NCI-H1092 (cell line): ENCODE data around the gene URI1.

Experiments
- DNase-seq: peaks from one replicate; lab custom pipeline; 2025; lab: John Stamatoyannopoulos, UW

Gene URI1

DNA sequence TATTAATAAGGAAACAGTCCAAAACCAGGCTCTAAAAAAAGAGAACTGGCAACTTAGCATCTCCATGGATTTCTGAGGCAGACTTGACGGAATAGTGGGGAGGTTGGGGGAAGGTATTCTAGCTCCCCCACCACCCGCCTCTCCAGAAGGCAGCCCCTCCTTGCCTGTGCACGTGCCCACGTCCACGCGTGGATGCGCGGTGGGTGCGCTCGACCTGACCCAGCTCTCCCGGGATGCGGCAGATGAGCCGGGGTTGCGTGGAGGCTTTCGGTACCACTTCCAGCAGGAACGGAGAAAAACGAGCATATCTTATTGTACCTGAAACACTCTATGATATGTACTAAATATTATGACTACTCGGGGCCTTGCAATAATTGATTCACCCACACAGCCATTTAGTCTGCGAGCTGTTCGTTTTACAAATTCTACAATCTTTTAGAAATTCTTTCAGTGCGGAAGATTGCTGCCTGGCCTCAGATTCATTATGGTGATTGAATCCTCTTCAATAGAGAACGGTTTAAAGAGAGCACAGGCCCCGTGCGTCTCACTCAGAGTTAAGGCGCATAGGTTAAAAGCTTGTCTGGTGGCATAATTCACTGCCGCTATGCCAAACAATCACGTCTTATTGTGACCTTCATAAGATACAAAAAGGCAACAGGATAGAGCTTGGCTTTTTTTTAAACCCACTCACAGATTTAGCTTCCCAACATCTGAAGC lies 117.9 kb downstream of the URI1 start:
- no peak for DNase-seq

DNA sequence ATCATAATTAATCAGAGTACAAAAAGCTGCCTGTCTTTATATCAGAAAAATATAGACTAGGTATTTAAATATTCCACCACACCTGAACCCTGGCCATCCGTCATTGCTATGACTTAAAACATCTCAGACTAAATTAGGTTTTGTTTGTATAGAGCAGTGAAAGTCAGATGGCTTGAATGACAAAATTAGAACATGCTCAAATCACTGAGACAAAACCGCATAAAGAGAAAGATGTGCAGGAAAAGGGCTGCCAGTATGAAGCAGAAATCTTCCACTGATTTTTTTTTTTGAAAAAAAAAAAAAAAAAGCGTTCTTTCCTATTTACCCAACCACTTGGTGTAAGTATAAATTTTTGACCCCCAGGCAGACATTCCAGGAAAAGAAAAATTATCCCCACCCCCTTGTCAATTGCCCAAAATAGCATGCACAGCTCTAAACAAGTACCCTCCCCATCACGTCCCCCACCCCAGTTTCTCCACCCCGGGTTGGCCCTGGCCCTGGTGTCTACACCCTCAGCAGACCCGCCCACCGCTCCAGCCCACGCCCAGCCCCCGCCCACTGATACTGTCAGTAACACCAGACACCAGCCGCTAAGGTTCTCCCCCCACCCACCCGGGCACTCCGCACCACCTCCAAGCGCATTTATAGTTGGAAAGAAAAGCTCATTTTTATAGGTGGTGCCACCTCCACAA lies 118.6 kb downstream of the URI1 start:
- DNase-seq = no peak

DNA sequence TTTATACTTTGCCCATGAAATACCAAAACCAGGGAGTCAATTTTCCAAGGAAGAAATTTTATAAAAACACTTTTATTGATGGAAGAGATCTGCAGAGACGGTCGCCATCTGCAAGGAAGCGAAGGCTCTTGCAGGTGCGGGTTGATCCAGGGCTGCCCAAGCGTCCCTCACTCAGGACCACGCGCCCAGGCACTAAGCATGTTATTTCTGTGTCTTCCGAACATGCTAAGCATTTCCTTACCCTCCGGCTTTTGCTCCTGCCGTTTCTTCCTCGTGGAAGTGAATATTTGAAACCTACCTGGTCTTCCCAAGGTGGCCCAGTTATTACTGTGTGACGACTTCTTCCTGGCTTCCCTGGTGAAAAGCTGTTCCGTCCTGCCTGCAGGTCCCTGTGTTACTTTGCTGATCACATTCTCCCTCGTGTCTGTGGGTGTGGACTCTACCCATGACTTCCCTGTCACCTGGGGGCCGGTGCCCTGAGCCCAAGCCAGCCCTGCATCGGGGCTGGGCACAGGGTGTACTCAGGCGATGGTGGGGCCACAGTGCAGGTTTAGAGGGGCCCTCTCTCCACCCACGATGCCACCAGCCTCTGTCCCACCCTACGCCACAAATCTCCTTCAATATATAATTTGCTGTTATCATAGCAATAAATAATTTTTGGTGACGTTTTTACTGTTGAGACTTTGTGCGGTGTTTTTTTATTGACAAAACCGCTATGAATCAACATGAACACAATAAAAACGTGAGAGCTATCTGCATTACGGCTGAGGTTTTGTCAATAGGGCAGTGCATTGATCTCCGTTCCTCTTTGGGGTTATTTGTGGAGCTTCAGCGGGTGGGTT lies 119.4 kb downstream of the URI1 start:
- DNase-seq = no peak

DNA sequence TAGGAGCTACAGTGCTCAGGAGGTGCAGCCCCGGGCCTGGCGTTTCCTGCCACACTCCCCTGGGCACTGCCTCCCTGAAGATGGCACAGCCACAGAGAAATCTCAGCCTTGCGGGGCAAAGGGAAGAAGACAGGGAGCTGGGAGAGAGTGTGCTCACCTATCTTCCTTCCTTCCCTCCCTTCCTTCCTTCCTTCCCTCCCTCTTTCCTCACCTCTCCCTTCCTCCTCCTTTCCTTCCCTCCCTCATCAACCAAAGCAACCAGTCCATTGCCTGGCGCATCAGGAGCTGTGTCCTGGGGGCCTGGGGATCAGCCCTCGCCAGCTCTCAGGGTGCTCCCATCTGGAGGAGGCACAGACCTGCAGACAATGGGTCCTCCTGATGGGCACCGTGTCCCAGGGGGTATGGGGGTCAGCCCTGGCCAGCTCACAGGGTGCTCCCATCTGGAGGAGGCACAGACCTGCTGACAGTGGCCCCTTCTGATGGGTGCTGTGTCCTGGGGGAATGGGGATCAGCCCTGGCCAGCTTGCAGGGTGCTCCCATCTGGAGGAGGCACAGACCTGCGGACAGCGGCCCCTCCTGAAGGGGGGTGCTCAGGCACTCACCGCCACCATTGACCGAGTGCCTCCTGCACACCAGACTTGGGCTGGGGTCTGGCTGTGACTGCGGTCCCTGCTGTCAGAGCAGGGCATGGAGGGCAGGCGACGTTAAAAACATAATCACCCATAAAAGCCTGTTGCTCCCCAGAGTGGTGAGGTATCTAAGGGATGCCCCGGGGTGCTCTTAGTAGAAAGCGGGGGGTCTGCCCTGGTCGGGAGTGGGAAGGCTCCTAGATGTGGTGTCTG lies 120.2 kb downstream of the URI1 start:
- no peak for DNase-seq

DNA sequence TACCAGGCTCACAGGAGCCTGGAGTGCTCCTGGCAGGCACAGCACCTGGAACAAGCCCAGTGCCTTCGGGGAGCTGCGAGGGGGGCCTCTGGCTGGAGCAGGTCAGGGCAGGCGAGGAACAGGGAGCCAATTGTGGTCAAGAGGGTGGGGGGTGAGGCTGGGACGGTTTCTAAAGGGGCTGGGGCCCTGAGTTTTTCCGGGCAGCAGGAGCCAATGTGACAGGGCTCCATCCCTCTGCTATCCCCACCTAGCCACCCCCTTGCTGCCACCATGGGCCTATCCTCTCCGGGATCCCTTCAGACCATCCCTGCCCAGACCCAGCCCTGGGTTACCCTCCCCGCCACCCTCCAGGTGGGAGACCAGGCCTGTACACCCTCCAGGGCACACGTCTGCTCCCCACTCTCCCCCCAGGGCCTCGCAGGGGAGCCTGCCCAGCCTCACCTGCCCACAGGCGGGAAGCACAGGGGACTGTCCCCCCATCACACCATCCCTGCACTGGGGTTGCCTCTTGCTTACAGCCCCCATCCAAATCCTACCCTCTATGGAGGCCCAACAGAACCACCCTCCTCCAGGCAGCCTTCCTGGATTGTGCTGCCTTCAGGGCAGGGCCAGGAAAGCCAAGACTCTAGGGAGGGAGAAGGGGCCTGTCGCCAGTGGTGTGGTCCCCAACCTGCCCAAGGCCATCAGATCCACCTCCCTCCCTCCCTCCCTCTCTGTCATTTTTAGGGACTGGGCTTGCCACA lies 121.0 kb downstream of the URI1 start:
- DNase-seq = no peak

- no peak for DNase-seq
These were observed 121.8 kb downstream of the URI1 start for GRCh38 chr19:30063650-30064347.

- DNase-seq = no peak
These were observed 122.3 kb downstream of the URI1 start for GRCh38 chr19:30064348-30064699.

DNA sequence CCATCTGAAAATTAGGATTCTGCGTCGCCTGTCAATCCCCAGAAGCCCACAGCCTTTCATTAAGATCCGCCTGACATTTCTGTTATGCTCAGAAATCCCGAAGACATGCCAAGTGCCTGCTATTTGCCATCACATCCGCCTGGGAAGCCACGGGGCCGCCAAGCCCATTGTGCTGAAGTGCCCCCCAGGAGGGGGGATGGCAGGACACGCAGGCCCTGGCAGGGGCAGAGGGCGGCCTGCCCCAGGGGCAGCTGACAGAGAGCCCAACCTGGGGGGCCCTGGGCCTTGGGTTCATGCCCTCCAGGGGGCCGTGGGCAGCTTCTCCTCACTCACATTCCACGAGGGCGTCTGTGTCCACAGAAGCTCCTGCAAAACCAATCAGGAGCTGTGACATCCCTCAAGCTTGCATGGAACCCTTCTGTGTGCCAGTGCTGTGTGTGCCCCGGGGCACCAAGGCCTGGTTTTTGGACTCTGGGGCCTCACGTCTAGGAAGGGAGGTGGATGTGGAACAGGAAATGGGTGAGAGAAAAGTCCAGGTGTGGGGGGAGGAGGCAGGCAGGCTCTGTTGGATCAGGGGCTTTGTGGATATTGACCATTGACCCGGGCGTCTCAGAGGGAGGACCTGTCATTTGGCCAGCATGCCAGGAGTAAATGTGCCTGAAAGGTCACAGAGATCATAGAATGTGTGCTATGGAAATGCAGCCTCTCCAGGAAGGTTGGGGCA lies 122.9 kb downstream of the URI1 start:
- DNase-seq = no peak

DNA sequence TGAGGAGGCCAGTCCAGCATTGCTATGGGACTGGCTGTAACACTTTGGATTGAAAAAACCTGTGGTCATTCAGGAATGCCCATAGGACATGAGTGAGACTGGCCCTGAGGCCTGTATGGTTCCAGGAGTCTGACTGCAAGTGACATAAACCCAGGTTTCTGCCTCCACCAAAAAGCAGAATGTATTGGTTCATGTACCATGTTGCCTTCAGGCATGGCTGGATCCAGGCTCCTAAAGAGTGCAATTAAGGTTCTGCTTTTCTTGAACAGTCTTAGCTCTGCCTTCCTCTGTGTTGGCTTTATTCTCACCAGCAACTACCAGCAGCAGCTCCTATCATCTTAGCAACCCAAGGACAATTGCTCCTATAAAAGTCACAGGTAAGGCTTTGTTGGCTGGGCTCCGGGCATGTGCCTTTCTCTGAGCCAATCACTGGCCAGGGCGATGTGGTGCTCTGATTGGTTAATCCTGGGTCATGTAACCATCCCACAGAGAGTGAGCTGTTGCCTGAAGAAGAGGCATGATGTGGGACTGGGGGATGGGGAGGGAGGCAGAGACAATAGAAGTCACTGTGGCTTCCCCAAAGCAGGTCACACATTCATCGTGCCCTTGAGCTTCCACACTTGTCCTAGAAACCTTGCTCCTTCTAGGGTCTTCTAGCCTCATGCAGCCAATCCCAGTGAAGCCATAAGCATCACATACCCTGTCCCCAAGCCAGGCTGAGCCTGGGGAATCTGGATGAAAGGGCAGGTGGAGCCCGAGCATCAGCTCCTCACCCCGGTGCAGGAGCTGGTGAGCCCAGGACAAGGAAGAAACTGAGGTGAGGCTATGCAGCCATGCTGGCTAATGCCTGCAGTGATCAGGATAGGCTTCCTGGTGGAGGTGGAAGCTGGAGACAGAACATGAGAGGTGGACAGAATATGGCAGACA lies 123.9 kb downstream of the URI1 start:
- DNase-seq = no peak
